HG03378 (cell line): Measurements from ENCODE around the gene EPB41L2.
"Not testable (repeated sequence)": the region's sequence is repeated elsewhere in the genome, so short reads cannot be mapped to it uniquely, and the experiment has no call there.

Source experiments
- ATAC-seq: cut with Tn5 transposase; IDR thresholded peaks from one replicate; pipeline ENCODE4 v1.9.1; 2021; ENCODE audit warnings: mild to moderate bottlenecking, moderate library complexity; ENCODE audit not compliant: unreplicated experiment

Gene EPB41L2

DNA sequence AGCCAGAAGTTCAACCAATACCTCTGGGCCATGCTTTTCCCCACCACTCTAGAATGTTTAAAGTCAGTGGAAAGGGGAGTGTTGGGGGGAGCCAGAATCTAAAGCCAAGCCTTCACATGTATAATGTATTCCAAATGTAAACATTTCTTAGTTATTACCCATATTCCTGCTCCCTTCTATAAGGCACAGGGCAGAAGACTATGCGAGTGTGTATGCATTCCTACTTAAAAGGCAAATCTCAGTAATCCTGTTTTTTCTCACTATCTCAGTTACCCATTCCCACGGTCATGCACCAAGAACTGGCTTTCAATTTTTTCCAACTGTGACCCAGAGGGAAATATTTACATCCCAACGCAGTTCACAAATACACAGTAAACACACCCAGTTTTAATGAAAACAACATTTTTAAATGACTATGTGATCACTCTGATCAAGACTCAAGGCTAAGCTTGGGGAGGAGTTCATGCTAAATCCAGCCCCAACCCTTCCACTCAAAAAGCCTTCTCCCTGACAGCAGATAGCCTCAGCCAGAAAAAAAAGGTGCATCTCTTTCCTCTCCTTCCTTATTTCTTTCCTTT lies 57.5 kb downstream of the EPB41L2 start:
- no peak for ATAC-seq

DNA sequence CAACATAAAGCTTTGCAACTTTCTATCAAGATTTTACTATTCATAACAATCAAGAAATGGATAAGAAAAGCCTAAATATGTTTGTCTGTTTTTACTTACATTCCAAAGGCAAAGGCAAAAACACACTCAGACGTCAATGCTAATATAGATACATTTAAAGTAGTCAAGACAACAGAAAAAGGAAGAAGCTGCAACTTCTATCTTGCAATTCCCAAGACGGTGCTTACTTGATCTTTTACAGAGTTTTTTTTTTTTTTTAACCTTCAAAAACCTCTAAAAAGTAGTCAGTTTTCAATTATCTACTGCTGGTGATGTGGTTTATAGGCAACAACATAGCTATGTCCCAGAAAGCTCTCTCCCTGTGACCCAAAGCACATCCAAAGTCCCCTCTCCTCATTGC lies 58.1 kb downstream of the EPB41L2 start:
- ATAC-seq: no peak

DNA sequence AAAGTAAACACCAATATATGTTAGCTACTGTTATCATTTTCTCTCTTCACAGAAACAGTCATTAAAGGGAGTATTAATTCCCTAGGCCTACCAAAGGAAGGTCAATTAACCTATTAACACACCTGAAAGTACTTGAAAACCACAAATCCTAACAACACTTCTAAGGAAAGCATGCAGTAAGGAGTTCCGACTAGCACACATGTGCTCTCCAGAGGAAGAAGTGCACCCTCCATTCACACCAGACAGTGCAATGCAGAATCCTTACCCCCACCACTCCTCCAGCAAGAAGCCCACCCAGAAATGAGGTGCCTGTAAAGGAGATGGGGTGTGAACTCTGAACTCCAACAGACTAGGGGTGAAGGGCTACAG lies 58.7 kb downstream of the EPB41L2 start:
- ATAC-seq: no peak

DNA sequence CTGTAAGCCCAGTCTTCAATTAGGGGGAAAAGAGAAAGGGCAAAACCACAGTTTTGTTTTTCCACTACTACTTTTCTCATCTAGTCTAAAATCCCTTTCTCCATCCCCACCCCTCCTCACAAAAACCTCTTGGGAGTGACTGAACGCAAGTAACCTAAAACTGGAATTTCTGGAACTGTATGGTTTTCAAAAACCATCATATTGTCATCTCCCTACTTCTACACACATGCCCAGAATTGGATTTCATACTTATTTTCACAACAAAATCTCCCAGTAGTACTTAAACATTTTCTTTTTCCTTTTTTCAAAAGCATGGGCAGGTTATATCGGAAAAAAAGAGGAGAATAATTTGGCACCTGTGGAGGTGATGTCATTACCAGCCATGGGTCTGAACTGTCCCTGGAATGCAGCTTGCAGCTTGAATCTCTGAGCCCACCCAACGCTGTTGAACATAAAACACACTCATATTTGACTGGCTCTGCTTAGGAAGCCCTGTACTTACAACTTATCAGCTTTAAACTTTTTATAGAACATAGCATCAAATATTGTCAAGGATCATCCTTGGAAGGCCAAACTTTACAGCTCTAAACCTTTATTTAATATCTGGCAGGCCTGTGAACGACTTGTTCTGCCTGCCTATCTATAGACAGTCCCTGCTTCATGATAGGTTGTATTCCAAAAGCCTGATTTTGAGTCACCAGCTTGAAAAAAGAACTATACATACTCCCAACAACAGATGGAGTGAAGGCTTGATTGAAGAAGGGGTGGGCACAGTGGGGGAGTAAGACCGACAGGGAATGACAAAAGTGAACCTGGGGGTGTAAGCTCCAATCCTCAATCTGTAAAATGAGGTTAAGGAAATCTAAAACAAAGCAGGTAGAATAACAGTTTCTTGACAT lies 59.3 kb downstream of the EPB41L2 start:
- no peak for ATAC-seq

DNA sequence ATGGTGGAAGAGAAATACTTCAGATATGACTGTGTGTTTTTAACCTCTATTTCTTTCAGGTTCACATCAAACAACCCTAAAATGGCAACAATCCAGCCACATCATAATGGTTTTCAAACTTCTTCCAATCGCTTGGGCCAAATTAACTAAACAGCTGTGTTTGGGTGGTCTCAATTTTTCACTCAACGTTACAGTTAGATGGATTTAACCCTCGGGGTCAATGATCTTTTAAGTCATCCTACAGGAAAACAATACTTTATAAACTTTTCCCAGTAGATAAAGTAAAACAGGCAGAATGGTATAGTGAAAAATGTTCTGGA lies 60.4 kb downstream of the EPB41L2 start:
- ATAC-seq: no peak

DNA sequence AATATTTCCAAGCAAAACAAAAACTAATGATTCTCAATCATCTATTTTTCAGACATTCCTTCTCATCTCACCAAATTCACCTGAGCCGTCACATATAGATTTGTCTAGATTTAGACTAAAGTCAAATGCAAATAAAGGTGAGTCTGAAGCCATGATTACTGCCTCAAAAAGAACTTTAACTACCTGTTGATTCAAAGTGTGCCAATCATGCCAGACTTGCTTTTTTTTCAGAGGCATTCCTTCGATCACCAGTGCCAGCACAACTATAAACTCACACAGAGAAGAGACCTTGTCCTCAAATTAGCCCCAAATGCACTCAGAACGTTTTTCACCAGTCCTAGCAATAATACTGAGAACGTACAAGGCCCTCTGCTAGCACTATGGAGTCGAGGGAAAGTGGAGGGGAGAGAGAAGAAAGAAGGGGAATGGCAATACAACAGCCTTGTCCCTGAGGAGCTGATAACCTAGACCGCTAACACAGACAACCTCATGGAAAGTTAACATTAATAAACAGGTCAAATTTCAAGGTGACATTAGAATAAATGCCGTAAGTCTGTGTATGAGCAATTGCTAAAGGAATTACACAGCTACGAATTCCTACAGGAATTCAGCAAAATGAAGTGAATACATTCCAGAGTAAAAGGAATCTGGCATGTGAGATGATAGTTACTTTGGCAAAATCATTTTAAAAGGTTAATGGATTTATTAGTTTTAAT lies 60.9 kb downstream of the EPB41L2 start:
- no peak for ATAC-seq

DNA sequence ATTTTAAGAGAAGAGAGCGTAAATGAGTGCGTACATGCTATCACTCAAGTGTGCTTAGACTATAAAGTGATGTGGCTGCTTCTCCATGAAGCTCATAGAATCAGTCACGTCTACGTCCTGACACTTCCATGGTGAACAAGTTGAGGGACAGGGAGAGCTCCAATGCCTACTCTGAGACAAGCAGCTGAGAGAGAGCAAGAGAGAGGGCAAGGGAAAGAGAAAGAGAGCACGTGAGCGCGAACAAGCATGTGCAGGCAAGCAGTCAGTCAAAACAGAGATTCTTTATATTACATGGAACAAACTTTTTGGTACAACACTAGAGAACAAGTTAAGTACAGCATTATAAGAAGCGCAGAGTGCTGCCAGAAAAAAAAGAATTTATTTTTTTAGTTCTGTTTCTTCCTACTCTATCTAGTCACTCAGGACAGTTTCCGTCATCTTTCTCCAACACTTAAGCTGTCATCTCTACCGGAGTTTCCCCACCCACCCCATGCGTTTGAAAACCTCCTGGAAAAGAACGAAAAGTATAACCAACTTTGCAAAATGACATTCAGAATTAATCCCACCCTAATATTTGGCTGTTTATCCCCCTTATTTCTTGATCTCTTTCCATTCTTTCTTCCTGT lies 61.8 kb downstream of the EPB41L2 start:
- ATAC-seq: no peak

DNA sequence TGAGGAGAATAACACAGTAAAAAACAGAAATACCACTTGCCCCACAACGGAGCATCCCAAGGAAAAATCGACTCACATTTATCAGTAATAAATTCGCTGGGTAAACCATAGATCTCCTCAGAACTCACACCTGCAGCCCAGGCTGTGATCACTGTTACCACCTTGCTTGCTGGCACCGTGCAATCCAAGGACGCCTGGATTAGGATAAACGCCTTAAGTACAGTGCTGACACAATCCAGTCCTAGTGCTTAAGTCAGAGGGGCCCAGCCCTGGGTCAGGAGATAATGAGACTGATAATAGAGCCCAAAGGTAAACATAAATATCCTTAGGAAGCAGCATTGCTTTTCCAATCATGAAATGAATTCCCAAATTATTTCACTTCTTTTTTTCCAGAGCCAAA lies 62.5 kb downstream of the EPB41L2 start:
- no peak for ATAC-seq

DNA sequence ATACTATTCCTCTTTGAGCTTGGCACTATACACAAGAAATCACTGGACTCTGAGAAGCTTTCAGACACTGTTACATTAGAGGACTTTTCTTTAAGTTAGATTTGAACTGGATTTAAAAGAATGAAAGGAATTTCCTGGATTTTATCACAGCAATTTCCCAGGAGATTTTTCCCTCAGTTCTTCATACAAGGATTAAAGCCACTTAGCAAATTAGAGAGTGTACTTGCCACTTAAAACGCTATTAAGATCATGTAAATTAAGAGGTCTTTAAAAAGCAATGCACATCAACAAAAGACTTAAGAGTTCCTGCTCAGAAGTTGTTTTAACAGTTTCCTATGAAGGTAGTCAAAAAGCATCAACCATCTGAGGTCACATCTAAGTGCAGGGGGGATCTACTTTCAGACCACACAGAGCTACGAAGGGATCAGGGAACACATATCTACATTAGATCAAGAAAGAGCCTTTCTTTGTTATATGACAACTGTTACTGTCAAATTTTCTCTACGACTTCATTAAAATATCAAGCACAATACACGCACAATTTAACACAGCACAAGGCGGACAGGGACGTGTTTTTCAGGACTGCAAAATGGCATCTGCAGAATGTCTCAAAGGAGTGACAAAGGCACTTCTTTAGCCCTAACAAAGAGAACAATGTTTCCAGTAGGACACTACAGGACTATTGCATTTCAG lies 65.8 kb downstream of the EPB41L2 start:
- ATAC-seq: no peak

DNA sequence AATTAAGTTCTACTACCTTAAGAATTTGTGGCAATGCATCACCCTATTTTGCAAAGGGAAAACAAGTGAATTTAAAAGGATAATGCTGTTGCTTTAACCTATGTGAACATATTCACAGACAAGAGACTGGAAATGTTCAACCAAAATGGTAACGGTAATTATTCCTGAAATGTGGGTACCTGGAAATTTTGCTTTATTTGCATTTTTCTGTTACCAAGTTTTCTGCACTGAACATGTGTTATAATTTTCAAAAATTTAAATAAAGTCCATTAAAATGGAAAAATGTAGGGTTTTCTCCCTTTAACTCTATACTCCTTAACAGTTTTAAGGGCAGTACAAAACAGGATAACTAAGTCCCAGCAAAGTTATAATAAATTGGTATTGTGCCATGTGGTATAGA lies 66.4 kb downstream of the EPB41L2 start:
- no peak for ATAC-seq

DNA sequence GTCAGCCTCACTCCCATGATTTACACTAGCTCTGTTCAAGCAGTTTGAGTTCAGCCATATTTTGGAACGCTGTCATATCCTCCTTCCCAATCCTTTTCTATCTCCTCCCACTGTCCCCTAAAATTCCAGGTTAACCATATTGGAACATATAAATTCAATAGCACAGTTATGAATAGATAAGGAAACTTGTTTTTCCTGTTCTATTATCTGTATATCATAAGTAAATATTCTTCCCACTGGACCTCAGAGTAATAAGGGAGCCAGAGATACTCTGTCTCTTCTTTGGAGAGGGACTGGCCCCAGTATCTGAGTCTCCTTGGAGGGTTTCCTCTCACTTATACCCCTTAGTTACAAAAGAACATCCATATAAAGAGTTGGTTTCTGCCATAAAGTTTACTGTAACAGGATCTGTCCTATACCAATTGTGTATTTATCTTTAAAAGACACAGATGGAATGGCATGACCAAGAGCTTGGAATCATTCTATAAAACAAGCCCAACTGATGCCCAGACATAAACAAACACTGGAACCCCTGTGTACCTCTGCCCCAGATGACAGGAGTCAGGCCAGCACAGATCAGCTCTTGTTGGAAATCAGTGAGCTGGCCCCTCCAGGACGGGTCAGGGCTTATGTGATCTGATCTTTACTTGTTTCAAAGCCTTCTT lies 67.1 kb downstream of the EPB41L2 start:
- ATAC-seq: no peak

DNA sequence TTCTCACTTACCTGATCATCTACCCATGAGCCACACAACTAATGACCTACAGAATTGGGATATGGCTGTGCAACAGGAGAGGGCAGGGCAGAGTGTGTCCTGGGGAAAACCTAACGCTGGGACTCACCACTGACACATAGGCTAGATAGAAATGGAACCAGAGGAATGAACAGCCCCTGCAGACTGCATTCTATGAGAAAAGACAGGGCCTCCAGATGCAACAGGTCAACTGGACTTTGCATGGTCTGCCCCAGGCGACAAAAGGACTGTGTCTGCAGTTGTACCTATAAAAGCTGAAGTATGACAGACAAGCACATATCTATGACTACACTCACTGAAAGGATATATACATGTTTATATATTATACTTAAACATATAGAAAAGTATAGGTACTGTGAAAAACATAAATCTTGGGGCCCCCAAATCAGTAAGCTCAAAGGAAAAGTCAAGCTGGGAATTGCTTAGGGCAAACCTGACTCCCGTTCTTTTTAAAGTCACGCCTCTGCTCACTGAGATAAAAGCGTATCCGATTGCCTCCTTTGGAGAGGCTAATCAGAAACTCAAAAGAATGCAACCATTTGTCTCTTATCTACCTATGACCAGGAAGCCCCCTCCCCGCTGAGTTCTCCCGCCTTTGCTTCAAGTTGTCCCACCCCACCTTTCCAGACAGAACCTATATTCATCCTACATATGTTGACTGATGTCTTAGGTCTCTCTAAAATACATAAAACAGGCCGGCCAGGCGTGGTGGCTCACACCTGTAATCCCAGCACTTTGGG lies 68.5 kb downstream of the EPB41L2 start:
- no peak for ATAC-seq

DNA sequence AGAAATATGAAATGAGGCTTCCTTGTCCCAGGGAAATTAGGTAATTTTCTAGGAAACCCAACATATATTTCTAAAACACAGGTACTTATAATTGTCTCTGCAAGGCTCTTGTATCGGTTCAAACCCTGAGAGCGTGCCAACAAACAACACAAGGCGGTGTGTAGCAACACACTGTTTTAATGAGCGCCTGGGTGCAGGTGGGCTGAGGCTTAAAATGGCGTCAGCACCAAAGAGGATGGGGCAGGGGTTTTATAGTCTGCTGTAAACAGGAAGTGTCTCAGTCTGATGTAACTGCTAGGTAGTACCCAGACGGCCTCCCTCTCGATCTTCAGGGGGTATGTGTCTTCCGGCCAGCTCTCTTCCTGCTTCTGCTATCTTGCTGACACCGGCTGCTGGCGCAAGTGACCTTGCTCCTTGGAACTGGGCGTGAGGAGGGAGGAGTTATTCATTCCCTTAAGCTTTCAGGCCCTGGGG lies 69.7 kb downstream of the EPB41L2 start:
- no peak for ATAC-seq

DNA sequence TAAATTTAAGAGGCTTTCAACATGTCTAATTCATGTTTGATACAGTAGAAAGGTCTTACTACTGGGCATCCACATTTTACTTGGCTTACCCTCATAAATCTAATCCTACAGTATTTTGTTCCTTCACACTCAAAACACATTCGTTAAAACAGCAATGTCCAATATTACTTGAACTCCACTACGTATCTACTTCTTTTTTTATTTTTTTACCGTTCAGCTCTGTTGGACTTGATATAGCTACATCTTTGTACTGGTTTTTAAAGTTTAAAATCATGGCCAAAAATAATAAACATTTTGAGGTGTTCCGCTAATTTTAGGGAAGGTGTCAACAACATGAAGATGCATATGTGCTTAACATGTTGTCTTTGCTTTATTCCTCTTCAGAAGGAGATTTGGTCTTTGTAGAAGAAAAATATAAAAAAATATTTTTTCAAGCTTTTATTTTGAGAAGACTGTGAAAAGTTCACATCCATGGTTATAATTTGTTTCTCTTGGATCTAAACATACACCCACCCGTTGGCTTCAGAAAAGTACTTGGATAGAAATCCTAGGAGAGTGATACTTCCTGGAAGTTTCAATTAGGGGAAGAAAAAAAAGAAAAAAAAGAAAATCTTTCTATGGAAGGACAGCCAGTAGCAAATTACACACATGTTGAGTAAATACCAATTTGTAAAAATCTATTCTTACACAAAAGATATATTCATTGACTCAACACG lies 71.5 kb downstream of the EPB41L2 start:
- no peak for ATAC-seq

DNA sequence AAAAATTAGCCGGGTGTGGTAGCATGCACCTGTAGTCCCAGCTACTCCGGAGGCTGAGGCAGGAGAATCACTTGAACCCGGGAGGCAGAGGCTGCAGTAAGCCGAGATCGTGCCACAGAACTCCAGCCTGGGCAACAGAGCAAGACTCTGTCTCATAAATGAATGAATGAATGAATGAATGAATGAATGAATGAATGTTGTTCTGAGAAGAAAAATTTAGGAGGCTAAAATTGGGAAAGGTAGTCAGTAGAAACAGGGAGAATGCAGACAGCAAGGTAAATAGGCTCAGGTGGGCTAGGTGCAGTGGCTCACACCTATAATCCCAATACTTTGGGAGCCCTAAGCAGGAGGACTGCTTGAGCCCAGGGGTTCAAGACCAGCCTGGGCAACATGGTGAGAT lies 75.5 kb downstream of the EPB41L2 start:
- not testable (repeated sequence) for ATAC-seq

DNA sequence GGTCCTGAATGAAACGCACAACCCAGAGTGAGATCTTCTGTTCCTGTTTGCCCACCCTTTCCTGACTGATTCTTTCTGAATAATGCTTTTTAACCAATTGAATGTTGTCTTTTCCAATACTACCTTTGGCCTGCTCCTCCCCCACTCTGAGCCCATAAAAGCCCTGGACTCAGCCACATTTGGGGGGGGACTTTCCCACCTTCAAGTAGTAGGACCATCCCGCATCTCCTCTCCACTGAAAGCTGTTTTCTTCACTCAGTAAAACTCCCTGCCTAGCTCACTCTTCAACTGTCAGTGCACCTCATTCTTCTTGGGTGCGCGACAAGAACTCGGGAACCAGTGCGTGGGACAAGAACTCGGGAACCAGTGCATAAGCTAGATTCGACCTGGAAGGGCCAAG lies 77.9 kb downstream of the EPB41L2 start:
- ATAC-seq: no peak

DNA sequence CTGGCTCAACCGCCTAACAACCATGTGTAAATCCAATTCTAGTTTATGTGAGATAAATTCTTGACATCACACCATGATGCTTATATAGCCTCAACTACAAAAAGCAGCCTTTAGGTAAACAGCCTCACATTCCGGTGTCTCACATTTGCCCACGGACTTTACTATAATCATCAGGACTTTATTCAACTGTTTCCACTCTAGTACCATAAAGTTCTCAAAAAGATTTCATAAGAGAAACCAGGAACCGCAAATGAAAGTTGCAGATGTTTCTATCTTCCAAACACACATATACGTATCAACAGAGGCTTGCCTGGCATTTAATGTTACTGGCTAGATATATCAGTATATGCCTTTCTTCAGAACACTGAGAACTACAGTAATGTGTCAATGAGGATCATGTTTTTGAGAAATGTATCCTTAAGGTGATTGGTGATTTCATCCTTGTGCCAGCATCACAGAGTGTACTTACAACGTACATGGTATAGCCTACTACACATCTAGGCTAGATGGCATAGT lies 80.0 kb downstream of the EPB41L2 start:
- ATAC-seq: no peak

DNA sequence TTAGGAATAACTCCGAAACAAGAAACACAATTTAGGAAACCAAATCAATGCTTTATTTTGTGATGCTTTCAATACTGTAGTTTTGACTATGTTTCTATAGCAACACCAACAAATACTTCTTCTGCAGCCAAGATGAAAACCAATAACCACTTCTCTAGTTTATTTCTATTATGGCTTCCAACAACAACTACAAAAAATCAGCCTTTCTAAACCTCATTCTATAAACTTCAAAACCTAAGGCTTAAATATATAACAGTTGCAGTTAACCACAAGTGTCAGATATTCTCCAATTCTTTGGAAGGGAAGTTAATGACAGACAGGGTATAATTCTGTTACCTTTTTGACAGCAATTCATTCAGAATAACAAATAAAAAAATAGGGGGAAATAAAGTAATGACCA lies 80.9 kb downstream of the EPB41L2 start:
- no peak for ATAC-seq

DNA sequence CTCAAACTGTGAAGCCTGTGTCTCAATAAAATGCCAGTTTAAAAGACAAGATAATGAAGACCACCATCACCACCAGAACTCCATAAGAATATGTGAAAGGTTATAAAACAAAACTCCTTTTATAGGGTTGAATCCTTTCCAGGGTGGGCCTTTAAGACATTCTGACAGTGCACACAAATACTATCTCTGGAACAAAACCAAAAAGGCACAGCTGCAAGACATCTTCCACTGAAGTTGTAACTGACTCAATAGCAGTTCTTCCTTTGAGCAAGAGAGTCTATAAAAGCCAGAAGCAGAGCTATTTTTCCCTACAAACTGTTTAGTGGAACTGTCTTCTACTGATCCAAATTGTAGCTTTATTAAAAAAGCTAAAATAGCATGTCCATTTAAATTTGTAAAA lies 81.6 kb downstream of the EPB41L2 start:
- no peak for ATAC-seq
